Peyer's patch (tissue), 4 donors: ENCODE measurements around the gene HECA.

Source experiments
- POLR2A ChIP-seq, 2 donors: fragments of 450-650 bp; IDR thresholded peaks; one replicate each; pipeline ENCODE4 v1.5.1; 2017; ENCODE audit warnings: antibody characterized with exemption in 2 of 2, mild to moderate bottlenecking in 2 of 2, moderate library complexity in 2 of 2
- TF ChIP-seq, protein P1 (sequence below), 6 experiments: fragments of 450-650 bp in 4 of 6; fragments of 200-600 bp in 2 of 6; sonication (generic) in 1 of 6; IDR thresholded peaks; one replicate each; pipeline ENCODE4 v1.5.1; 2017 to 2019; ENCODE audit warnings: antibody characterized with exemption in 6 of 6, mild to moderate bottlenecking in 3 of 6, moderate library complexity in 1 of 6

DNA sequence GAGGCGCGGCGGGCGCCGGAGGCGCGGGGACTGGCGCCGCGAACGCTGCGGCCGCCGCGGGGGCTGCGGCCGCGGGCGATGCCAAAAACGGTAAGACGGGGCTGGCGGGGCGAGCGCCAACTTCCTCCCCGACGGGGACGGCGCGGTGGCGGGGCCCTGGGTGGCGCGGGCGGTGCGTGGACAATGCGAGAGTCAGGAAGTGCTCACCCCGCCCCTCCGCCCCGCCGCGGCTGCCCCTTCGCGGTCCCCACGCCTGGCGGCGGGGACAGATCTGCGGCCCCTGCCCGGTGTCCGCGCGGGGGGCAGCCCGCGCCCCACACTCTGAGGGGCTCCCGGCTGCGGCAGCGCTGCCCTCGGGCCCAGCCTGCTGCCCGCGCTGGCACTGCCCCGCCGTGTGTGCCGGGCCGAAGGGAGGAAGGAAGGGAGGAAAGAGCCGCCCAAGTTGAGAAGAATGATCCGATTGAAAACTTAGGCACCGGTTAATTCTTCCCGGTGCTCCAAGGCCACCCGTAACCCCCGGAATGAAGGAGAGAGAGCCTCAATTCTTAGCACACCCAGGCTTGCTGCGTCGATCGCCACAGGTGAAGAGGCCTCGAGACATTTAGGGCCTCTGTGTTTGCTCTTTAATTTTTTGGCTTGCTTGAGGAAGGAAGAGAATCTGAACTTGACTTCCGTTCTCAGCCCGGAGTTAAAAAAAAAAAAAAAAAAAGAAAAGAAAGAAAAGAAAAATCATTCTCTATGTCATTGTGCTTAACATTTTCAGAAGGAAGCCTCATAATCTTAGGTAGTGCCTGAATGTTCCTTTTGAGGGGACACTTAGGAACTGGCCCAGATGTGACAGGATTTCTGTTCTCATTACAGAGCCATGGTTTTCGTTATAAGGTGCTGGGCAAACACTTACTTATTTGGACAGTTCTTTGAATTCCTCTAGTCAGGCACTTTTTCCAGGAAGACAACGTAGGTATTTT is 982 bp downstream of the HECA start:
- TF ChIP-seq, protein P1, sequence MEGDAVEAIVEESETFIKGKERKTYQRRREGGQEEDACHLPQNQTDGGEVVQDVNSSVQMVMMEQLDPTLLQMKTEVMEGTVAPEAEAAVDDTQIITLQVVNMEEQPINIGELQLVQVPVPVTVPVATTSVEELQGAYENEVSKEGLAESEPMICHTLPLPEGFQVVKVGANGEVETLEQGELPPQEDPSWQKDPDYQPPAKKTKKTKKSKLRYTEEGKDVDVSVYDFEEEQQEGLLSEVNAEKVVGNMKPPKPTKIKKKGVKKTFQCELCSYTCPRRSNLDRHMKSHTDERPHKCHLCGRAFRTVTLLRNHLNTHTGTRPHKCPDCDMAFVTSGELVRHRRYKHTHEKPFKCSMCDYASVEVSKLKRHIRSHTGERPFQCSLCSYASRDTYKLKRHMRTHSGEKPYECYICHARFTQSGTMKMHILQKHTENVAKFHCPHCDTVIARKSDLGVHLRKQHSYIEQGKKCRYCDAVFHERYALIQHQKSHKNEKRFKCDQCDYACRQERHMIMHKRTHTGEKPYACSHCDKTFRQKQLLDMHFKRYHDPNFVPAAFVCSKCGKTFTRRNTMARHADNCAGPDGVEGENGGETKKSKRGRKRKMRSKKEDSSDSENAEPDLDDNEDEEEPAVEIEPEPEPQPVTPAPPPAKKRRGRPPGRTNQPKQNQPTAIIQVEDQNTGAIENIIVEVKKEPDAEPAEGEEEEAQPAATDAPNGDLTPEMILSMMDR (IDR thresholded peaks at IDR 0.05) = peak in 2 of 6 experiments; percentile 33 to 35
- TF ChIP-seq POLR2A (IDR thresholded peaks at IDR 0.05) = peak; percentile 2 to 21
